ENCODE results near the gene UQCRQ.

Gene UQCRQ

GRCh38 chr5:132915681-132916080 lies 49.2 kb downstream of the UQCRQ start:
- no peak for DNase-seq (ENCODE audit: low read depth)

- DNase-seq (ENCODE audit: low read depth), result no peak
These were observed 49.6 kb downstream of the UQCRQ start for GRCh38 chr5:132916086-132916485.
